ENCODE measurements around the gene EEF1AKMT3.
"Not testable (repeated sequence)": the region's sequence is repeated elsewhere in the genome, so short reads cannot be mapped to it uniquely, and the experiment has no call there.

GRCh38 chr12:57774634-57775033 is 2.2 kb downstream of the EEF1AKMT3 start:
- TF ChIP-seq CTCF (optimal IDR thresholded peaks at IDR 0.05 in 1 of 3, IDR thresholded peaks at IDR 0.05 in 1 of 3, conservative IDR thresholded peaks at IDR 0.05 in 1 of 3; ENCODE audit: extremely low read depth in 1 of 3, insufficient read depth in 2 of 3, low read length in 3 of 3); EZH2 (IDR thresholded peaks at IDR 0.05; ENCODE audit: low read length): not testable (repeated sequence)
